Measurements from ENCODE around the gene KCNJ16. TPM values are rescaled to one million over a fixed set of nuclear protein-coding genes. Genes with fewer than 3 reads are reported as not detected.

The KCNJ16 gene
- total and polyA plus RNA-seq, 4 donors: 26.8 to 82.7 (median 62.4) TPM

GRCh38 chr17:70104791-70105523, 29.9 kb downstream of the KCNJ16 start:
- Histone ChIP-seq H3K27me3 (ENCODE audit: control insufficient read depth, insufficient read depth, low read length) (no peaks in the 10 kb centered on the region), H3K4me1 (ENCODE audit: control insufficient read depth, insufficient read depth, low read length) (peaks cover 4% of the 10 kb centered on the region), H3K36me3 (ENCODE audit: control insufficient read depth, insufficient read depth, low read length) (no peaks in the 10 kb centered on the region), H3K4me3 (ENCODE audit: low read depth, low read length) (peak overlapping the region; percentile 32), H3K27ac (ENCODE audit: low read depth, low read length) (peak overlapping the region; percentile 61), H3K9me3 (ENCODE audit: control insufficient read depth, insufficient read depth, low read length) (no peaks in the 10 kb centered on the region)
- WGBS (ENCODE audit: insufficient coverage): 17% methylated on average over 6 of the region's 12 CpGs
- DNase-seq (ENCODE audit: low read depth in 4 of 6, low spot score in 6 of 6): peak in 5 of 6 donors; percentile 65 to 87 (median 70)

- H3K9me3 ChIP-seq (ENCODE audit: control insufficient read depth, insufficient read depth, low read length): no peaks in the 10 kb centered on the region
- no peak overlapping the region for H3K27ac ChIP-seq (ENCODE audit: low read depth, low read length)
- DNase-seq (ENCODE audit: low read depth in 4 of 6, low spot score in 6 of 6): peak in 1 of 6 donors; percentile 23
- no CpG with 5 or more reads among the region's 3 CpGs for WGBS (ENCODE audit: insufficient coverage)
- peak overlapping the region; percentile 32 for H3K4me3 ChIP-seq (ENCODE audit: low read depth, low read length)
- H3K27me3 ChIP-seq (ENCODE audit: control insufficient read depth, insufficient read depth, low read length): no peaks in the 10 kb centered on the region
- H3K36me3 ChIP-seq (ENCODE audit: control insufficient read depth, insufficient read depth, low read length): no peaks in the 10 kb centered on the region
- H3K4me1 ChIP-seq (ENCODE audit: control insufficient read depth, insufficient read depth, low read length): peaks cover 4% of the 10 kb centered on the region
Observed at GRCh38 chr17:70105641-70106040, 30.6 kb downstream of the KCNJ16 start.

DNA sequence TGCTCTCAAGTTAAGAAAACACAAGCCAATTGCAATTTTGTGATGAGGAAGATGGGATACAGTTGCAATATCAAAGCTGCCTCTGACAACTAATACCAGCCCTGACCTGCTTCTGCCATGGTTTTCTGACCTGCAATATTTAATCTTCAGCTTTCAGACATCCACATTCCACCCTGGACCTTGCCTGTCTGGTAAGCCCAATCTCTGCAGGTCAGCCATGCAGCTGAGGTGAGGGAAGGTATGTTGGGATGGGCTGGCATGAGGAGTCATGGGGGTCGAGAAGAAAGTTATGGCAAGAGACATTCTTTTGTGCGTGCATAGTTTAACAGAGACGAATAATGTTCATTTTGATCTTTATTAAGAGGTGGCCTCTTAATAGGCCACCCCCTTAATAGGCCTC, 31.5 kb downstream of the KCNJ16 start:
- H3K9me3 ChIP-seq (ENCODE audit: control insufficient read depth, insufficient read depth, low read length): no peaks in the 10 kb centered on the region
- H3K36me3 ChIP-seq (ENCODE audit: control insufficient read depth, insufficient read depth, low read length): no peaks in the 10 kb centered on the region
- H3K27ac ChIP-seq (ENCODE audit: low read depth, low read length): no peak overlapping the region
- H3K4me1 ChIP-seq (ENCODE audit: control insufficient read depth, insufficient read depth, low read length): peaks cover 4% of the 10 kb centered on the region
- DNase-seq (ENCODE audit: low read depth in 4 of 6, low spot score in 6 of 6): no peak
- H3K27me3 ChIP-seq (ENCODE audit: control insufficient read depth, insufficient read depth, low read length): no peaks in the 10 kb centered on the region
- H3K4me3 ChIP-seq (ENCODE audit: low read depth, low read length): no peak overlapping the region
- 100% methylated on average over 2 of the region's 3 CpGs for WGBS (ENCODE audit: insufficient coverage)

DNA sequence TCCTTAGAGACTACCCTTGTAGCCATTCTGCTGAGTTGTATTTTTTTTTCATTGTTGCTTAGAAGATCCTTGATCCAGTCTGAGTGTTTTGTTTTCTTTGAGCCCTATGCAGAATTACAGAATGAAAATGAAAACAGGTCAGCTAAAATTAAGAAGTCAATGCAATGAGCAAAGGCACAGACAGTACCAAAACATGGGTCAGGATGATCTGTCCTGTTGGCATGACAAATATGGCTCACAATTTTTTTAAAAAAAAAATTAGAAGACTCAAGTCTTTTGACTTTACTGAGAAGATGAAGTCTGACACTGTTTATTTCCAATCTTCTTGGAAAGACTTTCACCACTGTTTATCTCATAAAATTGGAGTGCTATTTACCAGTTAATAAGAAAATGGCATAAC, 32.4 kb downstream of the KCNJ16 start:
- H3K4me3 ChIP-seq (ENCODE audit: low read depth, low read length): no peak overlapping the region
- no peaks in the 10 kb centered on the region for H3K36me3 ChIP-seq (ENCODE audit: control insufficient read depth, insufficient read depth, low read length)
- DNase-seq (ENCODE audit: low read depth in 4 of 6, low spot score in 6 of 6): no peak
- H3K4me1 ChIP-seq (ENCODE audit: control insufficient read depth, insufficient read depth, low read length): peaks cover 4% of the 10 kb centered on the region
- no peaks in the 10 kb centered on the region for H3K27me3 ChIP-seq (ENCODE audit: control insufficient read depth, insufficient read depth, low read length)
- no peak overlapping the region for H3K27ac ChIP-seq (ENCODE audit: low read depth, low read length)
- no peaks in the 10 kb centered on the region for H3K9me3 ChIP-seq (ENCODE audit: control insufficient read depth, insufficient read depth, low read length)

DNA sequence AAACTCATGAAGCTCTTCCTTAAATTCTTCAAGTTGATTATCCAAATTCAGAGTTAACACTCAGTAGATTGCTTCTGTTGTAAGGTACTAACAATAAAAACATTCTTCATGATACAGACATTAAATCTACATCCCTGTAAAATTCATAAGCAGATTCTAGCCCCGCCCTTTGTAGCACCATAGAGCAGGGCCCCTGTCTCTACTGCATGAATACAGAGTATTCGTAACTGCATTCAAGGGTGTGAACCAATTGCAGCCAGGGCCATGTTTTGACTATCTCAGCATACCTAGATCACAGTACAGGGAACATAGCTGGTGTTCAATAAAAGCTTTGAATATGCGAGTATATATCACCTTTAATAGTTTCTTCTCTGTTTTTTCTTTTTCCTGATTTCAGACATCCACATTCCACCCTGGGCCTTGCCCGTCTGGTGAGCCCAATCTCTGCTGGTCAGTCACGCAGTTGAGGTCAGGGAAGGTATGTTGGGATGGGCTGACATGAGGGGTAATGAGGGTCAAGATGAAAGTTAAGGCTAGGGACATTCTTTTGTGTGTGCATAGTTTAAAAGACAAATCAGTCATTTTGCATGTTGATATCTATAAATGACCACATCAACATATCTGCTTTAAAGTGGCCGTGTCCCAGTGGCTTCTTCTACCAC, 33.0 kb downstream of the KCNJ16 start:
- Histone ChIP-seq H3K36me3 (ENCODE audit: control insufficient read depth, insufficient read depth, low read length) (no peaks in the 10 kb centered on the region), H3K27ac (ENCODE audit: low read depth, low read length) (no peak overlapping the region), H3K9me3 (ENCODE audit: control insufficient read depth, insufficient read depth, low read length) (no peaks in the 10 kb centered on the region), H3K4me1 (ENCODE audit: control insufficient read depth, insufficient read depth, low read length) (peaks cover 4% of the 10 kb centered on the region), H3K27me3 (ENCODE audit: control insufficient read depth, insufficient read depth, low read length) (no peaks in the 10 kb centered on the region), H3K4me3 (ENCODE audit: low read depth, low read length) (no peak overlapping the region)
- WGBS (ENCODE audit: insufficient coverage): 90% methylated on average over 2 of the region's 6 CpGs
- DNase-seq (ENCODE audit: low read depth in 4 of 6, low spot score in 6 of 6): no peak

- no peak overlapping the region for H3K4me3 ChIP-seq (ENCODE audit: low read depth, low read length)
- no peak overlapping the region for H3K27ac ChIP-seq (ENCODE audit: low read depth, low read length)
- H3K4me1 ChIP-seq (ENCODE audit: control insufficient read depth, insufficient read depth, low read length): no peaks in the 10 kb centered on the region
- H3K36me3 ChIP-seq (ENCODE audit: control insufficient read depth, insufficient read depth, low read length): no peaks in the 10 kb centered on the region
- peak in 1 of 6 donors; percentile 55 for DNase-seq (ENCODE audit: low read depth in 4 of 6, low spot score in 6 of 6)
- no peaks in the 10 kb centered on the region for H3K27me3 ChIP-seq (ENCODE audit: control insufficient read depth, insufficient read depth, low read length)
- WGBS (ENCODE audit: insufficient coverage): 48% methylated on average over 2 of the region's 3 CpGs
- H3K9me3 ChIP-seq (ENCODE audit: control insufficient read depth, insufficient read depth, low read length): no peaks in the 10 kb centered on the region
Observed at GRCh38 chr17:70109497-70109896, 34.5 kb downstream of the KCNJ16 start.

DNA sequence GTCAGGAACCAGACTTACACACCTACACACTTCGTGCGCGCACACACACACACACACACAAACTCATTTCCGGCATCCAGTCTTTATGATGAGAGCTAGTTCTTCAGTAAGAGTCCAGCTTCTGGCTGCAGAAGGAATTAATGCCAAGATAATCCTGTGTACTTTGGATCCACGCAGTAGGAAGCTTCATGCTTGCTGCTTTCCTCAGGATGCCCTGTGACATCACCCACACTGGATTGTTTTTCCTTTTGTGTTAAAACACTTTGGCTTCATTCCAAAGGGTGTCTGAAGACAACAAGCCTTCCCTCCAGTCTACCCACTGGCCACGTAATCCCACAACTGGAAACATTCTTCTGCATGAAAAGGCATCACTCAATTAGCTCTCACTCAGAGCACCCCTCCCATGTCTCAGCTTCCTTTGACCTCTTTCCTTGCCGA, 35.4 kb downstream of the KCNJ16 start:
- WGBS (ENCODE audit: insufficient coverage): 61% methylated on average over 6 of the region's 7 CpGs
- H3K27me3 ChIP-seq (ENCODE audit: control insufficient read depth, insufficient read depth, low read length): no peaks in the 10 kb centered on the region
- no peak overlapping the region for H3K27ac ChIP-seq (ENCODE audit: low read depth, low read length)
- peak in 1 of 6 donors; percentile 46 for DNase-seq (ENCODE audit: low read depth in 4 of 6, low spot score in 6 of 6)
- H3K36me3 ChIP-seq (ENCODE audit: control insufficient read depth, insufficient read depth, low read length): no peaks in the 10 kb centered on the region
- no peak overlapping the region for H3K4me3 ChIP-seq (ENCODE audit: low read depth, low read length)
- H3K9me3 ChIP-seq (ENCODE audit: control insufficient read depth, insufficient read depth, low read length): no peaks in the 10 kb centered on the region
- no peaks in the 10 kb centered on the region for H3K4me1 ChIP-seq (ENCODE audit: control insufficient read depth, insufficient read depth, low read length)

- H3K4me3 ChIP-seq (ENCODE audit: low read depth, low read length): no peak overlapping the region
Observed at GRCh38 chr17:70111201-70111600, 36.2 kb downstream of the KCNJ16 start.

GRCh38 chr17:70114405-70114804, 39.4 kb downstream of the KCNJ16 start:
- no peaks in the 10 kb centered on the region for H3K4me1 ChIP-seq (ENCODE audit: control insufficient read depth, insufficient read depth, low read length)
- no peak overlapping the region for H3K4me3 ChIP-seq (ENCODE audit: low read depth, low read length)
- no peak overlapping the region for H3K27ac ChIP-seq (ENCODE audit: low read depth, low read length)
- no CpG with 5 or more reads among the region's 2 CpGs for WGBS (ENCODE audit: insufficient coverage)
- H3K27me3 ChIP-seq (ENCODE audit: control insufficient read depth, insufficient read depth, low read length): no peaks in the 10 kb centered on the region
- no peak for DNase-seq (ENCODE audit: low read depth in 4 of 6, low spot score in 6 of 6)
- no peaks in the 10 kb centered on the region for H3K9me3 ChIP-seq (ENCODE audit: control insufficient read depth, insufficient read depth, low read length)
- H3K36me3 ChIP-seq (ENCODE audit: control insufficient read depth, insufficient read depth, low read length): no peaks in the 10 kb centered on the region

More at GRCh38 chr17:70111201-70111600, 36.2 kb downstream of the KCNJ16 start:
- no peak for DNase-seq (ENCODE audit: low read depth in 4 of 6, low spot score in 6 of 6)
- Histone ChIP-seq H3K4me1 (ENCODE audit: control insufficient read depth, insufficient read depth, low read length) (no peaks in the 10 kb centered on the region), H3K27ac (ENCODE audit: low read depth, low read length) (no peak overlapping the region), H3K36me3 (ENCODE audit: control insufficient read depth, insufficient read depth, low read length) (no peaks in the 10 kb centered on the region), H3K9me3 (ENCODE audit: control insufficient read depth, insufficient read depth, low read length) (no peaks in the 10 kb centered on the region), H3K27me3 (ENCODE audit: control insufficient read depth, insufficient read depth, low read length) (no peaks in the 10 kb centered on the region)
- WGBS (ENCODE audit: insufficient coverage): 95% methylated on average over 3 of the region's 4 CpGs

- Histone ChIP-seq H3K9me3 (ENCODE audit: control insufficient read depth, insufficient read depth, low read length) (no peaks in the 10 kb centered on the region), H3K4me3 (ENCODE audit: low read depth, low read length) (no peak overlapping the region), H3K36me3 (ENCODE audit: control insufficient read depth, insufficient read depth, low read length) (no peaks in the 10 kb centered on the region), H3K27me3 (ENCODE audit: control insufficient read depth, insufficient read depth, low read length) (no peaks in the 10 kb centered on the region), H3K4me1 (ENCODE audit: control insufficient read depth, insufficient read depth, low read length) (no peaks in the 10 kb centered on the region), H3K27ac (ENCODE audit: low read depth, low read length) (no peak overlapping the region)
- no peak for DNase-seq (ENCODE audit: low read depth in 4 of 6, low spot score in 6 of 6)
Observed at GRCh38 chr17:70115126-70115525, 40.1 kb downstream of the KCNJ16 start.

Measured in spinal cord (tissue), 10 donors.